ENCODE measurements around the gene TTC7B. TPM values are rescaled to one million over a fixed set of nuclear protein-coding genes. Genes with fewer than 3 reads are reported as not detected.

The TTC7B gene
- polyA plus RNA-seq, 1 donor (not counting 4 experiments of a cell fraction or from before 2014, with no cell fraction given): 21.4 TPM

DNA sequence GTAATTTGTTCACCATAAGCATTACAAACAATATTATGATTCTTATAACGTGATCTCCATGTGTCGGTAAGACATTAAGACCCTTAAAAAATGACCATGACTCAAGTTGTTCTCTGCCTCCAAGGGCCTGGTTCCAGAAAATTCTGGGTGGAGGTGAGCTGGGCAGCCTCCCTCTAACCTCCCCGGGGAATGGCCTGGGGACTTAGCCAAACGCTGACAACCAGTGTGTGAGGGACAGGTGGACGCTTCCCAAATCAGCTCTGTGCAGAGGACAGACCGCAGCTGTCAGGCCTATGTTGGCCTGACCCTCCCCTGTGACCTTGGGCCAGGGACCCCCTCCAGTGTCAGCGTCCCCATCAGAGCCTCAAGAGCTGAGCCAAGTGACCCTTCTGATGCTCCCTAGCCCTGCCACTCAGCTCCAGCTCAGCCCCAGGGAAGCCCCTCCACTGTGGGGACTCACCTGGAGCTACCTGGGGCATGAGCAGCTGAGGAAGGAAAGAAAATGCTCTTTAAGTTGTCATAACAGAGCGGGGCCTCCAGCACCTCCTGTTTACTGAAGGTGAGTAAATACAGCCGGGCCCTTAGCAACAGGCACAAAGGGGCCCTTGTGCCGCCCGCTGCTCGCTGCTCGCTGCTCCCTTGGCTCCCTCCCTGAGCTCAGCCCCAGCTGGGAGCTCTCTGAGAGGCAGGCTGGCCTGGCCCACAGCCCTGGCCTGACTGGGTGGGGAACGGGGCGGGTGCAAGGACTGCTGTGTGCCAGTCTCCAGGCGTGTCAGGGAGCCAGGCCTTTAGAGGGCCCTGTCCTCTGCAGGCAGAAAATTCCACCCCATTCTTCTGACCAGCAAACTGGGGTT is 302.8 kb downstream of the TTC7B start:
- no peaks in the 10 kb centered on the region for H3K9me3 ChIP-seq (ENCODE audit: control insufficient read depth, low read depth, low read length)
- H2AFZ ChIP-seq (ENCODE audit: control insufficient read depth, low read length): peak overlapping the region; percentile 51
- H3K9me1 ChIP-seq (ENCODE audit: control insufficient read depth, extremely low read depth, insufficient read depth, low read length): no peaks in the 10 kb centered on the region
- dilution Hi-C loops (cut with MboI; ENCODE audit: extremely low pct_ligation_motif_present, low sequenced_read_pairs): no loop called here
- H3K4me1 ChIP-seq (ENCODE audit: control insufficient read depth, extremely low read depth, insufficient read depth, low read length): peaks cover 21% of the 10 kb centered on the region
- FAIRE-seq: no peak
- no peaks in the 10 kb centered on the region for H3K36me3 ChIP-seq (ENCODE audit: control insufficient read depth in 2 of 2, extremely low read depth in 1 of 2, insufficient read depth in 2 of 2, low read length in 2 of 2)
- TF ChIP-seq EZH2 (IDR thresholded peaks at IDR 0.05; ENCODE audit: low read length): no peak
- TF ChIP-seq, protein P1, sequence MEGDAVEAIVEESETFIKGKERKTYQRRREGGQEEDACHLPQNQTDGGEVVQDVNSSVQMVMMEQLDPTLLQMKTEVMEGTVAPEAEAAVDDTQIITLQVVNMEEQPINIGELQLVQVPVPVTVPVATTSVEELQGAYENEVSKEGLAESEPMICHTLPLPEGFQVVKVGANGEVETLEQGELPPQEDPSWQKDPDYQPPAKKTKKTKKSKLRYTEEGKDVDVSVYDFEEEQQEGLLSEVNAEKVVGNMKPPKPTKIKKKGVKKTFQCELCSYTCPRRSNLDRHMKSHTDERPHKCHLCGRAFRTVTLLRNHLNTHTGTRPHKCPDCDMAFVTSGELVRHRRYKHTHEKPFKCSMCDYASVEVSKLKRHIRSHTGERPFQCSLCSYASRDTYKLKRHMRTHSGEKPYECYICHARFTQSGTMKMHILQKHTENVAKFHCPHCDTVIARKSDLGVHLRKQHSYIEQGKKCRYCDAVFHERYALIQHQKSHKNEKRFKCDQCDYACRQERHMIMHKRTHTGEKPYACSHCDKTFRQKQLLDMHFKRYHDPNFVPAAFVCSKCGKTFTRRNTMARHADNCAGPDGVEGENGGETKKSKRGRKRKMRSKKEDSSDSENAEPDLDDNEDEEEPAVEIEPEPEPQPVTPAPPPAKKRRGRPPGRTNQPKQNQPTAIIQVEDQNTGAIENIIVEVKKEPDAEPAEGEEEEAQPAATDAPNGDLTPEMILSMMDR (optimal IDR thresholded peaks at IDR 0.05 in 1 of 3, IDR thresholded peaks at IDR 0.05 in 1 of 3, conservative IDR thresholded peaks at IDR 0.05 in 1 of 3; ENCODE audit: extremely low read depth in 1 of 3, insufficient read depth in 2 of 3, low read length in 3 of 3): no peak
- peak overlapping the region; percentile 14 for H3K27ac ChIP-seq (ENCODE audit: control insufficient read depth, insufficient read depth, low read length)
- no peaks in the 10 kb centered on the region for H4K20me1 ChIP-seq (ENCODE audit: control insufficient read depth, extremely low read depth, insufficient read depth, low read length)
- H3K79me2 ChIP-seq (ENCODE audit: control insufficient read depth, insufficient read depth, low read length): no peaks in the 10 kb centered on the region
- no peak overlapping the region for H3K4me2 ChIP-seq (ENCODE audit: control insufficient read depth, extremely low read depth, insufficient read depth, low read depth, low read length)
- H3K4me3 ChIP-seq (ENCODE audit: control insufficient read depth in 2 of 3, extremely low read depth in 1 of 3, insufficient read depth in 2 of 3, low read depth in 1 of 3, low read length in 3 of 3): no peak overlapping the region
- peak overlapping the region; percentile 40 for H3K9ac ChIP-seq (ENCODE audit: control insufficient read depth, extremely low read depth, insufficient read depth, low read length)
- peaks cover 6% of the 10 kb centered on the region for H3K27me3 ChIP-seq (ENCODE audit: control insufficient read depth, extremely low read depth, insufficient read depth, low read length)
- no peak for DNase-seq (ENCODE audit: low read depth, low spot score)

DNA sequence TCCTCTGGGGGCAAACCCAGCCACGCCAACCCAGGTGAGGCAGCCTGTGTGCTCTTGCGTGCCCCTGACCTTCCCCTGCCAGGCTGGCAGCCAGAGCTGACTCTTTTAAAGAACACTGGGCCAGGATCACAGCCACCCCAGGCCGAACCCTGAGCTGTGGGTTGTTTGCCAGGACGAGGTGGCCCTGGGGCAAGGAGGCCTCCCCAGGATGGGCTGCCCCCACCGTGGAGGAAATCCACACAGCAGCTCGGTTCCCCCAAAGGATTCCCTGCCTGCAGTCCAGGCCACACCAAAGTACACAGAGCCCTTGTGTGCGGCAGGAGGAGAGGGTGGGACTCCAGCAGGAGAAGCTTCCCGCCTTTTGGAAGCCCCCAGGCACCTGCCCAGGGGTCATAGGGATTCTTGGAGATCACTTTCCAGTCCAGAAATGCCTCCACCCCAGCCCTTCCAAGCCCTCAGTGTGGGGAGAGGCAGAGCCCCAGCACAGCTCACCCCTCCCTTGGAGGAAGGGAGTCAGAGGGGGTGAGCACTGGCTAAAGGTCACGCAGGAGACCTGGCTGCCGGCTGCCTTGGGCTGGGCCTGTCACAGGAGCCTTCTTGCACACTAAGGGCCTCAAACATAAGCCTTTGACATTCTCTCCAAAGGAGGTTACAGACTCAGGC is 303.8 kb downstream of the TTC7B start:
- no peaks in the 10 kb centered on the region for H3K9me3 ChIP-seq (ENCODE audit: control insufficient read depth, low read depth, low read length)
- no peak overlapping the region for H2AFZ ChIP-seq (ENCODE audit: control insufficient read depth, low read length)
- H3K4me2 ChIP-seq (ENCODE audit: control insufficient read depth, extremely low read depth, insufficient read depth, low read depth, low read length): no peak overlapping the region
- H3K9me1 ChIP-seq (ENCODE audit: control insufficient read depth, extremely low read depth, insufficient read depth, low read length): no peaks in the 10 kb centered on the region
- no peak for DNase-seq (ENCODE audit: low read depth, low spot score)
- H3K4me1 ChIP-seq (ENCODE audit: control insufficient read depth, extremely low read depth, insufficient read depth, low read length): peaks cover 25% of the 10 kb centered on the region
- H3K36me3 ChIP-seq (ENCODE audit: control insufficient read depth in 2 of 2, extremely low read depth in 1 of 2, insufficient read depth in 2 of 2, low read length in 2 of 2): no peaks in the 10 kb centered on the region
- H3K27me3 ChIP-seq (ENCODE audit: control insufficient read depth, extremely low read depth, insufficient read depth, low read length): peaks cover 10% of the 10 kb centered on the region
- no peaks in the 10 kb centered on the region for H4K20me1 ChIP-seq (ENCODE audit: control insufficient read depth, extremely low read depth, insufficient read depth, low read length)
- no peak overlapping the region for H3K9ac ChIP-seq (ENCODE audit: control insufficient read depth, extremely low read depth, insufficient read depth, low read length)
- FAIRE-seq: no peak
- dilution Hi-C loops (cut with MboI; ENCODE audit: extremely low pct_ligation_motif_present, low sequenced_read_pairs): no loop called here
- TF ChIP-seq, protein P1 (optimal IDR thresholded peaks at IDR 0.05 in 1 of 3, IDR thresholded peaks at IDR 0.05 in 1 of 3, conservative IDR thresholded peaks at IDR 0.05 in 1 of 3; ENCODE audit: extremely low read depth in 1 of 3, insufficient read depth in 2 of 3, low read length in 3 of 3): no peak
- TF ChIP-seq EZH2 (IDR thresholded peaks at IDR 0.05; ENCODE audit: low read length): no peak
- H3K79me2 ChIP-seq (ENCODE audit: control insufficient read depth, insufficient read depth, low read length): no peaks in the 10 kb centered on the region
- H3K4me3 ChIP-seq (ENCODE audit: control insufficient read depth in 2 of 3, extremely low read depth in 1 of 3, insufficient read depth in 2 of 3, low read depth in 1 of 3, low read length in 3 of 3): no peak overlapping the region
- no peak overlapping the region for H3K27ac ChIP-seq (ENCODE audit: control insufficient read depth, insufficient read depth, low read length)

All from keratinocyte (primary cell).